Lower leg skin (tissue), 4 donors: ENCODE measurements around the gene SF3A2. TPM values are rescaled to one million over a fixed set of nuclear protein-coding genes. Genes with fewer than 3 reads are reported as not detected.

Source experiments
- DNase-seq, 2 donors: peaks; one replicate each; pipeline ENCODE4 v3.0.0-alpha.2; 2019; ENCODE audit warnings: low spot score in 2 of 2
- H3K4me3 ChIP-seq: fragments of 200-600 bp; sonication (generic); 2 replicates; pipeline ENCODE4 v1.5.1; 2017; ENCODE audit warnings: mild to moderate bottlenecking, low read depth; ENCODE audit not compliant: poor library complexity, severe bottlenecking
- CTCF ChIP-seq, 3 donors: fragments of 450-650 bp; IDR thresholded peaks; one replicate each; pipeline ENCODE4 v1.5.1; 2016; ENCODE audit warnings: antibody characterized with exemption in 3 of 3, mild to moderate bottlenecking in 3 of 3, moderate library complexity in 2 of 3
- POLR2A ChIP-seq, 2 donors: fragments of 450-650 bp; IDR thresholded peaks; one replicate each; pipeline ENCODE4 v1.6.1; 2016 to 2017; ENCODE audit warnings: antibody characterized with exemption in 2 of 2, mild to moderate bottlenecking in 1 of 2, moderate library complexity in 1 of 2
- WGBS, 2 donors: methylation state at CpG; one replicate each; pipeline ENCODE4 v1.1.5; 2018; 5-methylcytosine and 5-hydroxymethylcytosine counted together
- intact Hi-C: fragments of 100-400 bp; cut with DNase I; formaldehyde crosslinking; loops from one replicate; pipeline ENCODE4 v1.15.0; 2023; ENCODE audit warnings: low total_unique reads
- total RNA-seq, 4 donors: library from RNA; depleted of rRNA; stranded (reverse); fragments of >200 nt; gene quantifications; one replicate each; pipeline ENCODE4 v1.1.0, GENCODE V29; 2016

The SF3A2 gene
- total RNA-seq, 4 donors from 2014 or later, result 35.6 to 85.6 (median 47.8) TPM

DNA sequence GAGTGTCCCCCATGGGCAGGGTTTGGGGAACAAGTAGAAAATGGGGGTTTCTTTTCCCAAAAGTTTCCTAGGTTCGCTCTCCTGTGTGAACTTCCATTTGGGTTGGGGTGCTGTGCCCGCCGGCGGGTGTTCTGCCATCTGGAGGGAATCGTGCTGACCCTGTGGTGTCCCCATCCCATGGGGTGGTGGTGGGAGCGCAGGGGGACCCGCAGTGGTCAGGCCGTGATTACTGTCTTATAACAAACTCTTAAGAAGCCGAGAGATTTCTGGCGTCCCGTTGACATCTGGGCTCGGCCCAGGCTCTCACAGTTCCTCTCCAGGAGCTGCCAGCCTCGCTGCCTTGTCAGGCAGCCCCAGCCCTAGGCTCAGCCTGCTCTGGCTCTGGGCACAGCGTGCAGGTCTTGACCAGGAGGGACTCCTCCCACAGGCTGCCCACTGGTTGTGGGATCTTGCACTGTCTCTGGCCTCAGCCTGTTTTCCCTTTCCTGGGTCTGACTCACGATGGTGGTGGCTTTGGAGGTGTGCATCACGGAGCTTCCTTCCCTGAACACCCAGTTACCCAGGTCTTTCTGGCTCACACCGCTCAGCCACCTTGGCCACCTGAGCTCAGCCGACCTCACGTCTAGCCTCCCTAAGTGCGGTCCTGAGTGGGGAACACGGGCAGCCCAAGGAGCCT is 35.0 kb upstream of the SF3A2 start:
- intact Hi-C loops, result no loop called here
- no peak for TF ChIP-seq CTCF (IDR thresholded peaks at IDR 0.05)
- no peak for TF ChIP-seq POLR2A (IDR thresholded peaks at IDR 0.05)
- WGBS, 2 donors, result 72 to 81% methylated on average over 16 to 21 of the region's 21 CpGs
- no peak for DNase-seq
- no peak overlapping the region for H3K4me3 ChIP-seq

DNA sequence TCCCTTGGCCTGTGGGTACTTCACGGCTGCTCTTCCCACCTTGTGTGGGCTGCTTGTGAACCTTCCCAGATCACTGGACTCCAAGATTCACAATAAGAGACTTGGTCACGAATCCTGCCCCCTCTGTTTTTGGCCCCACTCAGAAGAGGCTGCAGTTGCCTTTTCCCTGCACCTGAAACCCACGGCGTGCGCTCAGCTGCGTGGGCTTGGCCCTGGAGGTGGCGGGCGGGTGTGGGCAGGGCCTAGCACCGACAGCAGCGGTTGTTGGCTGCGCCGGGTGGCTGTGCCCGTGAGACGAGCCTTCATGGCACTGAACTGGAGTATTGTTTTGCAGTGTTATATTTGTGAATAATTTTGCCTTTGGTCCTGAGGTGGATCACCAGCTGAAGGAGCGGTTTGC is 34.3 kb upstream of the SF3A2 start:
- WGBS, 2 donors, result 75 to 76% methylated on average over 15 of the region's 15 CpGs
- DNase-seq, result no peak
- TF ChIP-seq POLR2A (IDR thresholded peaks at IDR 0.05), result no peak
- no peak for TF ChIP-seq CTCF (IDR thresholded peaks at IDR 0.05)
- H3K4me3 ChIP-seq, result no peak overlapping the region
- intact Hi-C loops, result no loop called here

DNA sequence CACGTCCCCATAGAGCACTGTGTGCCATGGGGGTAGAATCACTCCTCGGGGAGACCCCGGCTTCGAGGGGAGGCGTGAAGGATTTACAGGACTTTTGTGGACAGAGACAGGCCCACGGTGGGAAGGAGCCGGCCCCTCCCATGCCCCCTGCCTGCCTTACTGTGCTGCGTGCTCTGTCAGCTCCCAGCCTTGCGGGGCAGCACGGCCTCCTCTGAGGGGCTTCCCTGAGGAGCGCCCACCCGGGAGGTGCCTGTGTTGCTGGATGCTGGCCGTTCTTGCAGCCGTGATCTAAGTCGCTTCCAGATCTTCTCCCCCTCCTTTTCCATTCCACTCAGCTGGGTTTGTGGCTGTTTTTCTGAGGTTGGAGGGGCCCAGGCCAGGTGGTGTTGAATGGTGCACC is 29.6 kb upstream of the SF3A2 start:
- intact Hi-C loops, result no loop called here
- 89 to 90% methylated on average over 14 to 15 of the region's 15 CpGs for WGBS, 2 donors
- no peak for DNase-seq
- no peak overlapping the region for H3K4me3 ChIP-seq
- TF ChIP-seq CTCF (IDR thresholded peaks at IDR 0.05), result no peak
- TF ChIP-seq POLR2A (IDR thresholded peaks at IDR 0.05), result no peak

- WGBS, 2 donors, result 34 to 45% methylated on average over 27 to 34 of the region's 36 CpGs
- intact Hi-C loops, result no loop called here
- peak; percentile 88 to 97 for DNase-seq
- H3K4me3 ChIP-seq, result no peak overlapping the region
- TF ChIP-seq CTCF (IDR thresholded peaks at IDR 0.05) (no peak), POLR2A (IDR thresholded peaks at IDR 0.05) (no peak)
These were observed 28.4 kb upstream of the SF3A2 start for GRCh38 chr19:2207991-2208860.

DNA sequence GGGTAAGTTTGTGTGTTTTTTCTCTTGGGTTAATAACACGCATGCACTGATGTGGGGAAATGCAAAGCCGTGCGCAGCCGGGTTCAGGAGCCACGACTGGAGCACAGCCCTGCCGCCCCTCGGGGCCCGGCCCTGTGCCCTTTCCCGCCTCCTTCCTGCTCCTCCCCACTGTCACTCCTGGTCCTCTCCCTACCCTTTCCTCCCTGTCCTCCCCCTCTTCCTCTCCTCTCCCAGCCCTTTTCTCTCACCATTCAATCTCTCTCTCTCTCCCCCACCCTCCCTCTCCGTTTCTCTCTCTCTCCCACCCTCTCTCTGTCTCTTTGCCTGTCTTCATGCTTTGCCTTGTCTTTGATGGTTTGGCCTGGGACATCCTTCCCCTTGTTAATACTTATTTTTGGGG is 27.6 kb upstream of the SF3A2 start:
- DNase-seq, result no peak
- H3K4me3 ChIP-seq, result no peak overlapping the region
- 50 to 52% methylated on average over 10 of the region's 10 CpGs for WGBS, 2 donors
- intact Hi-C loops, result no loop called here
- no peak for TF ChIP-seq POLR2A (IDR thresholded peaks at IDR 0.05)
- no peak for TF ChIP-seq CTCF (IDR thresholded peaks at IDR 0.05)
